Loucy (cell line): ENCODE data around the gene CREB3L2.
"Not testable (repeated sequence)": the region's sequence is repeated elsewhere in the genome, so short reads cannot be mapped to it uniquely, and the experiment has no call there.

Experiments used
- H2AFZ ChIP-seq: fragments of 200-600 bp; sonication (generic); 2 replicates; pipeline ENCODE4 v1.6.0; 2016; ENCODE audit warnings: antibody characterized with exemption, mild to moderate bottlenecking, low read length, moderate library complexity
- H3F3A ChIP-seq: fragments of 200-600 bp; 2 replicates; pipeline ENCODE4 v1.6.0; 2016; ENCODE audit warnings: antibody characterized with exemption, low read depth, mild to moderate bottlenecking
- H3K27me3 ChIP-seq: fragments of 200-600 bp; sonication (generic); 2 replicates; pipeline ENCODE4 v1.6.1; 2014; ENCODE audit warnings: low read length, mild to moderate bottlenecking; ENCODE audit not compliant: insufficient read depth, poor library complexity, severe bottlenecking
- H3K36me3 ChIP-seq: fragments of 200-600 bp; sonication (generic); 2 replicates; pipeline ENCODE4 v1.6.1; 2016; ENCODE audit warnings: low read length; ENCODE audit not compliant: insufficient read depth
- H3K4me1 ChIP-seq: fragments of 200-600 bp; sonication (generic); 2 replicates; pipeline ENCODE4 v1.5.1; 2014; ENCODE audit warnings: low read length, mild to moderate bottlenecking; ENCODE audit not compliant: insufficient read depth, poor library complexity, severe bottlenecking
- H3K4me2 ChIP-seq: fragments of 200-600 bp; sonication (generic); 2 replicates; pipeline ENCODE4 v1.6.0; 2014; ENCODE audit warnings: antibody characterized with exemption, low read length, low read depth, mild to moderate bottlenecking; ENCODE audit not compliant: poor library complexity, severe bottlenecking
- H3K4me3 ChIP-seq: fragments of 200-600 bp; sonication (generic); 2 replicates; pipeline ENCODE4 v1.5.1; 2014; ENCODE audit warnings: low read length, mild to moderate bottlenecking, mixed read lengths; ENCODE audit not compliant: poor library complexity, severe bottlenecking
- H3K79me2 ChIP-seq: fragments of 200-600 bp; sonication (generic); 2 replicates; pipeline ENCODE4 v1.6.1; 2014; ENCODE audit warnings: low read length; ENCODE audit not compliant: insufficient read depth
- H3K9ac ChIP-seq: fragments of 200-600 bp; sonication (generic); 2 replicates; pipeline ENCODE4 v1.6.0; 2014; ENCODE audit warnings: mild to moderate bottlenecking, low read depth, low read length, moderate library complexity; ENCODE audit not compliant: poor library complexity, severe bottlenecking
- H3K9me2 ChIP-seq: fragments of 200-600 bp; sonication (generic); replicated peaks from 2 replicates; pipeline ENCODE4 v1.6.1; 2016; ENCODE audit warnings: low read depth, low read length, mixed read lengths
- H3K9me3 ChIP-seq: fragments of 200-600 bp; sonication (generic); 2 replicates; pipeline ENCODE4 v1.6.1; 2014; ENCODE audit warnings: mild to moderate bottlenecking, antibody characterized with exemption, low read length, low read depth; ENCODE audit not compliant: insufficient read depth
- H4K20me1 ChIP-seq: fragments of 200-600 bp; sonication (generic); 2 replicates; pipeline ENCODE4 v1.6.0; 2014; ENCODE audit warnings: antibody characterized with exemption, low read length, mild to moderate bottlenecking; ENCODE audit not compliant: insufficient read depth, poor library complexity, severe bottlenecking
- EZH2phosphoT487 ChIP-seq: fragments of 200-600 bp; IDR thresholded peaks from 2 replicates; pipeline ENCODE4 v1.6.1; 2018; ENCODE audit warnings: antibody characterized with exemption, mild to moderate bottlenecking, moderate library complexity, borderline replicate concordance
- TF ChIP-seq, protein P1 (sequence below): fragments of 200-600 bp; sonication (generic); conservative IDR thresholded peaks from 2 replicates; pipeline ENCODE4 v1.5.1; 2014; ENCODE audit warnings: mild to moderate bottlenecking, antibody characterized with exemption, low read length

The CREB3L2 gene

DNA sequence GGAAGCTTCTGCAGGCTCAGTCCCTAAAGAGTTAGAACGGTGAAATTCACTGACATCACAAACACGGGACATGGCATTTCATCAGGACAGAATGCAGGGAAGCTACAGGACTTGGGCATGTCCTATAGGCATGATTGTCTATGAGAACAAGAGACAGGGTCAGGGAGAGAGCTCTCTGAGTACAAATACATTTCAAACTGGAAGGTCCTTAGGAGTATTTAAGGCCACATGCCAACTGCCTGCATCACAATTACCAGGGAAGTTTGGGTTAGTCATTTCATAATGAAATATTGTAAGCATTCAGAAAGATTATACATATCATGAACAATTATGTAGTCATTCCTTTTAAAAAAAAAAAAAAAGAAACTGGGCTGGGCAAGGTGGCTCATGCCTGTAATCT is 71.3 kb downstream of the CREB3L2 start:
- Histone ChIP-seq H3K9me3 (no peaks in the 10 kb centered on the region), H3K79me2 (peaks cover 87% of the 10 kb centered on the region), H3K36me3 (peaks cover 29% of the 10 kb centered on the region; the same call in 1 of the 2 replicates), H3F3A (no peaks in the 10 kb centered on the region), H3K4me3 (peak overlapping the region; percentile 23), H3K27me3 (no peaks in the 10 kb centered on the region), H3K4me2 (peak overlapping the region; percentile 27), H3K9me2 (no peaks in the 10 kb centered on the region), H3K9ac (no peak overlapping the region), H3K4me1 (peaks cover 39% of the 10 kb centered on the region), H4K20me1 (peaks cover 28% of the 10 kb centered on the region), H2AFZ (no peak overlapping the region)
- TF ChIP-seq EZH2phosphoT487 = no peak
- TF ChIP-seq, protein P1, sequence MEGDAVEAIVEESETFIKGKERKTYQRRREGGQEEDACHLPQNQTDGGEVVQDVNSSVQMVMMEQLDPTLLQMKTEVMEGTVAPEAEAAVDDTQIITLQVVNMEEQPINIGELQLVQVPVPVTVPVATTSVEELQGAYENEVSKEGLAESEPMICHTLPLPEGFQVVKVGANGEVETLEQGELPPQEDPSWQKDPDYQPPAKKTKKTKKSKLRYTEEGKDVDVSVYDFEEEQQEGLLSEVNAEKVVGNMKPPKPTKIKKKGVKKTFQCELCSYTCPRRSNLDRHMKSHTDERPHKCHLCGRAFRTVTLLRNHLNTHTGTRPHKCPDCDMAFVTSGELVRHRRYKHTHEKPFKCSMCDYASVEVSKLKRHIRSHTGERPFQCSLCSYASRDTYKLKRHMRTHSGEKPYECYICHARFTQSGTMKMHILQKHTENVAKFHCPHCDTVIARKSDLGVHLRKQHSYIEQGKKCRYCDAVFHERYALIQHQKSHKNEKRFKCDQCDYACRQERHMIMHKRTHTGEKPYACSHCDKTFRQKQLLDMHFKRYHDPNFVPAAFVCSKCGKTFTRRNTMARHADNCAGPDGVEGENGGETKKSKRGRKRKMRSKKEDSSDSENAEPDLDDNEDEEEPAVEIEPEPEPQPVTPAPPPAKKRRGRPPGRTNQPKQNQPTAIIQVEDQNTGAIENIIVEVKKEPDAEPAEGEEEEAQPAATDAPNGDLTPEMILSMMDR = no peak

DNA sequence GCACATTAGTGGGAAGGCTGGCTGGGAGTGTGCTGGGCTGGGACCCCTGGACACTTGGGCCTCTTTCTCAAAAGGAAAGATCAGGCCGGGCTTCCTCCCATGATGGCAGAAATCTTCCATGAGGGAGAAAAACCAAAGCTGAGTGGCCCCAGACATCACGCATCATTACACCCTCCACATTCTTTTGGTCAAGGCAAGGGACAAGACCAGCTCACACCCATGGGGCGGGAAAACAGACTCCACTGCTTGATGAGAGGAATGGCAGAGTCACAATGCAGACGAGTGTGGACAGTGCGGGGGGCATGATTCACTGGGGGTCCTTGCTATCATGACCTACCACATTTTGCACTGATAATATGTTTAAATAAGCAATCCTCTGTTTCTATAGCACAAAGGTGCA is 73.3 kb downstream of the CREB3L2 start:
- peaks cover 77% of the 10 kb centered on the region for H3K79me2 ChIP-seq
- H3K9ac ChIP-seq = no peak overlapping the region

DNA sequence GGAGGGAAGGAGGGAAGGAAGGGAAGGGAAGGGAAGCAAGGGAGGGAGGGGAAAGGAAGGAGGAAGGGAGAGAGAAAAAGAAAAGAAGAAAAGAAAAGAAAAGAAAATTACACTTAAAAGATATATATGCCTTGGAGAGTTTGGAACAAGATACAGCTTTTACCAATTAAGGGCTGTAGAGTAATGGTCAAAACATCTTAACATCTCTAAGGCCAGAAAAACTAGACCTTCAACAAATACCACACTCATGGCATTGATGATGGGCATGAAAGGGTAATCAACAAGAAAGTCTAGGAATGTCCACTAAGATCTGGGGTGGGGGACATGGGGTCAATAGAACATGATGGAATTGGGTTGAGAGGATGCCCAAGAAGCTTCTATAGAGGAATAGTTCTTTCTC is 74.5 kb downstream of the CREB3L2 start:
- Histone ChIP-seq H3K4me3 (no peak overlapping the region), H3K9ac (no peak overlapping the region), H3K4me2 (no peak overlapping the region), H4K20me1 (peaks cover 32% of the 10 kb centered on the region), H3K9me3 (no peaks in the 10 kb centered on the region), H3K36me3 (peaks cover 52% of the 10 kb centered on the region; the same call in 1 of the 2 replicates), H2AFZ (no peak overlapping the region), H3K9me2 (no peaks in the 10 kb centered on the region), H3F3A (no peaks in the 10 kb centered on the region), H3K79me2 (peaks cover 70% of the 10 kb centered on the region), H3K4me1 (peaks cover 11% of the 10 kb centered on the region), H3K27me3 (no peaks in the 10 kb centered on the region)
- TF ChIP-seq EZH2phosphoT487 = no peak
- TF ChIP-seq, protein P1 = no peak

More for the DNA sequence above, 73.3 kb downstream of the CREB3L2 start:
- H3K4me3 ChIP-seq = no peak overlapping the region
- H3K4me1 ChIP-seq = peaks cover 24% of the 10 kb centered on the region
- no peaks in the 10 kb centered on the region for H3K9me3 ChIP-seq
- no peaks in the 10 kb centered on the region for H3K9me2 ChIP-seq
- no peaks in the 10 kb centered on the region for H3K27me3 ChIP-seq
- TF ChIP-seq, protein P1 = no peak
- peaks cover 28% of the 10 kb centered on the region for H4K20me1 ChIP-seq
- no peaks in the 10 kb centered on the region for H3F3A ChIP-seq
- H3K36me3 ChIP-seq = peaks cover 44% of the 10 kb centered on the region; the same call in 1 of the 2 replicates
- no peak overlapping the region for H2AFZ ChIP-seq
- H3K4me2 ChIP-seq = no peak overlapping the region

DNA sequence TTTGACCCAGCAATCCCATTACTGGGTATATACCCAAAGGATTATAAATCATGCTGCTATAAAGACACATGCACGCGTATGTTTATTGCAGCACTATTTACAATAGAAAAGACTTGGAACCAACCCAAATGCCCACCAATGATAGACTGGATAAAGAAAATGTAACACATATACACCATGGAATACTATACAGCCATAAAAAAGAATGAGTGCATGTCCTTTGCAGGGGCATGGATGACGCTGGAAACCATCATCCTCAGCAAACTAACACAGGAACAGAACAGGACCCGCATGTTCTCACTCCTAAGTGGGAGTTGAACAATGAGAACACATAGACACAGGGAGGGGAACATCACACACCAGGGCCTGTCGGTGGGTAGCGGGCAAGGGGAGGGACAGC is 75.7 kb downstream of the CREB3L2 start:
- peaks cover 27% of the 10 kb centered on the region for H4K20me1 ChIP-seq
- peaks cover 65% of the 10 kb centered on the region for H3K79me2 ChIP-seq
- not testable (repeated sequence) for H2AFZ ChIP-seq, H3K9ac ChIP-seq, H3K4me3 ChIP-seq, H3K27me3 ChIP-seq, H3K4me2 ChIP-seq, H3K9me3 ChIP-seq, H3K9me2 ChIP-seq, H3F3A ChIP-seq
- H3K36me3 ChIP-seq = peaks cover 56% of the 10 kb centered on the region; the same call in 1 of the 2 replicates
- peaks cover 17% of the 10 kb centered on the region for H3K4me1 ChIP-seq
